ENCODE results near the gene HACD2.

Gene HACD2

DNA sequence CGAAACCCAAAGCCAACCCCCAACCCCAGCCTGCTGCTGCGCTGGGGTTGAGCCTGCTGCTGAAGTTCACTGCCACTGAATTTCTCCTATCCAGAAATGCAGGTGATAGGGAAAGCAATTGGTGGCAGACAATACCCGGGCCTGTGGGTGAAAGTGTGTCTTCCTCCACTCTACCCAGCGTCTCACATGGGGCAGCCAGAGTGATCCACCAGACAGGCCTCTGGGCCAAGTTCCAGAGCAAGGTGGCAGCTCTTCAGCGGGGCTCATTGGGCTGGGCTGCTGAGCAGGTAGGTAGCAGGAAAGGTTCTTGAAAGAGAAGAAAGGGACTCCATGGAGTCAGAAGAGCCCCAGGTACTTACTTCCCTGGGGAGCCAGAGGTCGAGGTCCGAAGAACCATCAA lies 141.9 kb downstream of the HACD2 start:
- no peak overlapping the region for H3K4me3 ChIP-seq (ENCODE audit: low read depth, low read length)
- DNase-seq (ENCODE audit: low read depth) = no peak
- TF ChIP-seq, protein P1, sequence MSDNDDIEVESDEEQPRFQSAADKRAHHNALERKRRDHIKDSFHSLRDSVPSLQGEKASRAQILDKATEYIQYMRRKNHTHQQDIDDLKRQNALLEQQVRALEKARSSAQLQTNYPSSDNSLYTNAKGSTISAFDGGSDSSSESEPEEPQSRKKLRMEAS (IDR thresholded peaks at IDR 0.05; ENCODE audit: low read depth, low read length) = no peak
- TF ChIP-seq MYC (IDR thresholded peaks at IDR 0.05; ENCODE audit: low read depth, low read length) = no peak
- TF ChIP-seq, protein P2, sequence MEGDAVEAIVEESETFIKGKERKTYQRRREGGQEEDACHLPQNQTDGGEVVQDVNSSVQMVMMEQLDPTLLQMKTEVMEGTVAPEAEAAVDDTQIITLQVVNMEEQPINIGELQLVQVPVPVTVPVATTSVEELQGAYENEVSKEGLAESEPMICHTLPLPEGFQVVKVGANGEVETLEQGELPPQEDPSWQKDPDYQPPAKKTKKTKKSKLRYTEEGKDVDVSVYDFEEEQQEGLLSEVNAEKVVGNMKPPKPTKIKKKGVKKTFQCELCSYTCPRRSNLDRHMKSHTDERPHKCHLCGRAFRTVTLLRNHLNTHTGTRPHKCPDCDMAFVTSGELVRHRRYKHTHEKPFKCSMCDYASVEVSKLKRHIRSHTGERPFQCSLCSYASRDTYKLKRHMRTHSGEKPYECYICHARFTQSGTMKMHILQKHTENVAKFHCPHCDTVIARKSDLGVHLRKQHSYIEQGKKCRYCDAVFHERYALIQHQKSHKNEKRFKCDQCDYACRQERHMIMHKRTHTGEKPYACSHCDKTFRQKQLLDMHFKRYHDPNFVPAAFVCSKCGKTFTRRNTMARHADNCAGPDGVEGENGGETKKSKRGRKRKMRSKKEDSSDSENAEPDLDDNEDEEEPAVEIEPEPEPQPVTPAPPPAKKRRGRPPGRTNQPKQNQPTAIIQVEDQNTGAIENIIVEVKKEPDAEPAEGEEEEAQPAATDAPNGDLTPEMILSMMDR (IDR thresholded peaks at IDR 0.05; ENCODE audit: low read depth, low read length) = no peak
- no peak for TF ChIP-seq POLR2A (IDR thresholded peaks at IDR 0.05; ENCODE audit: extremely low read depth, insufficient read length)

DNA sequence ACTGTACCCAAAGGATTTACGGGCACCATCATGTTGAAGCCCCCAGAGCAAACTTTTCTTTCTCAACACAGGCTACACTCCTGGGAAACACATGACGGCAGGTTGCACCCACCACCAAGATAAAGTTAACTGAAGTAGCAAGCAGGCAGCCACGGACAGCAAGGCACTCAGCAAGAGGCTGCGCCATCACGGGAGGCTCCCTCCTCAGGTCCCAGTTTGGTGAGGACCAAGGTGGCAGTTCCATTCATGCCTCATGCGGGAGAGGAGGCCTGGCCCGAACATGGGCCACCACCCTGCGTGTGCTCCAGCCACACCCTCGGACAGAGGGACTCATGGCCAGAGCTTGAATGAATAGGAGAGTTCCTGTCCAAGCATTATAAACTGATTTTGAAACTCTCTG lies 142.7 kb downstream of the HACD2 start:
- DNase-seq (ENCODE audit: low read depth) = no peak
- H3K4me3 ChIP-seq (ENCODE audit: low read depth, low read length) = no peak overlapping the region
- TF ChIP-seq, protein P2 (IDR thresholded peaks at IDR 0.05; ENCODE audit: low read depth, low read length) = no peak
- TF ChIP-seq, protein P1 (IDR thresholded peaks at IDR 0.05; ENCODE audit: low read depth, low read length) = no peak
- TF ChIP-seq POLR2A (IDR thresholded peaks at IDR 0.05; ENCODE audit: extremely low read depth, insufficient read length) = no peak
- no peak for TF ChIP-seq MYC (IDR thresholded peaks at IDR 0.05; ENCODE audit: low read depth, low read length)
